ENCODE results near the gene DZANK1.
"Not testable (repeated sequence)": the region's sequence is repeated elsewhere in the genome, so short reads cannot be mapped to it uniquely, and the experiment has no call there.

Gene DZANK1

GRCh38 chr20:18431206-18431605 is 35.6 kb downstream of the DZANK1 start:
- DNase-seq = no peak

DNA sequence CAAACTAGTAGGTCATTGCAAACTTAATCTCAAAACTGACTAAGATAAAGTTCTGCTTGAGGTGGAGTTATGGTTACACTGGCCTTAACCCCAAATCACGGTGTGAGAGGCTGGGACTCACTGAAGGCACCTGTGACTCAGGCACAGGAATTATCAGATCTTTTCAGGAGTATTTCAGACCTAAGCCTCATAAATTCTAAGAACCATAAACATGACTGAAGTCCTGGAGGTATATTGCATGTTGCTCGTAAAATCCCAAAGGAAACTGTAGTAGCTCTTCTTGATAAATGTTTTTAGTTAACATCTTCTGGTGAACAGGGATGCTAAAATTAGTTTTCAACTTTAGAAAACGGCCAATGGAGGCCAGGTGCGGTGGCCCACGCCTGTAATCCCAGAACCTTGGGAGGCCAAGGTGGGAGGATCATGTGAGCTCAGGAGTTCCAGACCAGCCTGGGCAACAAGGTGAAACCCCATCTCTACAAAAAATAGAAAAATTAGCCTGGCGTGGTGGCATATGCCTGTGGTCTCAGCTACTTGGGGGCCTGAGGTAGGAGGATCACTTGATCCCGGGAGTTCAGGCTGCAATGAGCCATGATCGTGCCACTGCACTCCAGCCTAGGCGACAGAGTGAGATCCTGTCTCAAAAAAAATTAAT is 36.5 kb downstream of the DZANK1 start:
- no peak for DNase-seq

DNA sequence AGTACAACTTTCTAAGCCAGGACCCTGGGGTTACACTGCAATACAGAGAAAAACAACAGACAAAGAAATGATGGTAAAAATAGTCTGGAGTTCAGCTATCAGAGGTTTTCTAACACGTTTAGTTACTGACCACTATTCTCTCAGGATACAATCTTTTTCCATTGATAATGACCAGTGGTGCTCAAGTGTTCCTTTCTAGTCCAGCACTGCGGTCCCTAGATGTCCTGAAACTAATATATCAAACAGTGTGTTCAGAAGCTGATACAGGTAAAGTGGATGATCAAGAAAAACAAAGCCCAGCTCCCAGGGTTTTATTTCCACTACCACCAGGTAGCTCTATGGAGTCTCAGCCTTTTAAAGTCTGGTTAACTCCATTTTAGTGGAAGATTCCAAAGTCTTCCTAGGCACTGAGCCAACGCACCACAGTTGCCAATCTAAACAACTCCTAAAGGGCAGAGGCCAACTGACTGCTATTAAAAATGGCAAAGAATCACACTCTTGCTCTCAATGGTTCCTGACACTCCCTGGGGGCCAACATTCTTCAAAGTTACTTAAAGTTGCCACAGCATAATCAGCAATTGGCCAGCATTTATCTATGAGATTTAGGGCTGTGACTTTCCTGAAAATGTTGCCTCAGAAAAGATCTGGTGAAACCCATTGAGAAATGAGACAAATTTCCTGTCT is 38.2 kb downstream of the DZANK1 start:
- no peak for DNase-seq

DNA sequence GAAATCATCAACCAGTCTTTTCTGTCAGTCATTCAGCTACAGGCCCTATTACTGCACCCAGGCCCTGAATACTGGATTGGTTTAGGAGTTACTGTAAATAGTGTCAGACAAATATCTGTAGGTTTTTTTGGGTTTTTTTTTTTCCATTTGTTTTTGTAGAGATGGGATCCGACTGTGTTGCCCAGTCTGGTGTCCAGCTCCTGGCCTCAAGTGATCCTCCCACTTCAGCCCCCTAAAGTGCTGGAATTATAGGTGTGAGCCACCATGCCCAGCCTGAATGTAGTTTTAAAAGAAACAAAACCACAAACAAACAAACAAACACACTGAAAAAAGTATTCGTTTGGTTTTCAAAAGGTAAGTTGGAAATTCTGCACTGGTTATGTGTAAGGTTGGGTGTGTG is 39.6 kb downstream of the DZANK1 start:
- no peak for DNase-seq

DNA sequence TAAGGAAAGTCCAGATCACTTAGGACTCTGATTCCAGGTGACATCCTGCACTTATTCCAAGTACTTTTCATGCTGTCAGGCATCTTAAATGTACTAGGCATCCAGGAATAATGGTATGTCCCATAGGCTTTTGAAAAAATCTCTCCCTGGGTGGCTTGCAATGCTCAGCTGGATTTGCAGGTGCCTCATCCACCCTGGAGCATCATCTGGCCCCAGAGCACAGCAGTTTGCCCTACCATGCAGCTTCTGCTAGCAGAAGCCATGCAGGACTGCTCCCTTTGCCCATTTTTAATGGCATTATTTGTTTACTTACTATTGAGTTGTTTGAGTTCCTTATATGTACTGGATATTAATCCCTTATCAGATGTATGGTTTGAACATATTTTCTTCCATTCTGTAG is 45.2 kb downstream of the DZANK1 start:
- no peak for DNase-seq

- no peak for DNase-seq
These were observed 50.3 kb downstream of the DZANK1 start for GRCh38 chr20:18416486-18416885.

GRCh38 chr20:18414140-18414539 is 52.7 kb downstream of the DZANK1 start:
- DNase-seq = no peak

- no peak for DNase-seq
These were observed 54.5 kb downstream of the DZANK1 start for GRCh38 chr20:18412221-18412901.

DNA sequence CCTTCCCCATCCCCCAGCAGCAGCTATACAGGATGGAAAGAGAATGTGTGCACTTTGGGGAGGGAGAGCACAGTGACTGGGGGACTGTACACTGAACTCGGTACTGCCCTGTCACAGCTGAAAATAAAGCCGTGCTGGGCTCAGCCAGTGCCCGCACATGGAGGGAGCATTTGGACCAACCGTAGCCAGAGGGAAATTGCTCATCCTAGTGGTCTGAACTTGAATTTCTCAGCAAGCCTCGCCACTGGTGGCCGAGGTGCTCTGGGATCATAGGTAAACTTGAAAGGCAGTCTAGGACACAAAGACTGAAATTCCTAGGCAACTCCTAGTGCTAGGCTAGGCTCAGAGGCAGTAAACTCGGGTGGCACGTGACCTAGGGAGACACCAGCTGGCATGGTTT is 61.0 kb downstream of the DZANK1 start:
- DNase-seq = no peak

DNA sequence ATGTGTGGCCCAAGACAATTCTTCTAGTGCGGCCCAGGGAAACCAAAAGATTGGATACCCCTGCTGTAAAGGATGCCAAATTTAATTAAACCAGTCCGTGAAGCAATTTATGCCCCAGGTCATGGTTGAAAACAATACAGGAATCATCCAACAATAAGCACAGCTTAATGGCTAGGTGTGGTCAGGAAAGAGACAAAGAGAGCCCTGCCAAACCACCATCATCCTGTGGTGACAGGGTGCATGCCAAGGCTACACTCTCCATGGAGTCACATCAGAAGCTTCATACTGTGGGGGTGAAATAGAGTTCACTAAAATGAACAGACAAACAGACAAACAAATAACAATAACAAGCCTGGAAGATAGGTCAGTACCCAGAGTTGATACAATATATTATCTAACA is 62.7 kb downstream of the DZANK1 start:
- DNase-seq = no peak

DNA sequence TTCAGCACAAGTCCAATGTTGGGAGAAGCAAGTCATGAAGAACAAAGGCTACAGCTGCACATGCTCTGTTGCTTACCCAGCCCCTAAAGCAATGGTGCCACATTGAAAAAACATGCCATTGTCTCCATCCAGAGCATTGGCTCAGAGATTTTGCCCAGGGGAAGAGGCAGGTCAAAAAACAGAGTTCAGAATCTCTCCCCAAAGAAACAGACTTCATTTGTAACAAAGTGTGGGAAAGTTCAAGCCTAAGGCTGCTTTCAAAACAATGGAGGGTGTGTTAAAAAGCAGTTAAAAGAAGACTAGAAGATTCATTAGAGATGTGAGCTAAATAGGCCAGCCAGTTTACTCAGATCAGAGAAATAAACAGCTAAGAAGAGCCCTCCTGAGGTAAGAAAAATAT is 63.6 kb downstream of the DZANK1 start:
- DNase-seq = no peak

GRCh38 chr20:18401305-18401704 is 65.5 kb downstream of the DZANK1 start:
- DNase-seq = no peak

GRCh38 chr20:18400460-18400859 is 66.4 kb downstream of the DZANK1 start:
- DNase-seq = no peak

- not testable (repeated sequence) for DNase-seq
These were observed 68.1 kb downstream of the DZANK1 start for GRCh38 chr20:18398713-18399112.

- DNase-seq = no peak
These were observed 69.8 kb downstream of the DZANK1 start for GRCh38 chr20:18397030-18397429.

GRCh38 chr20:18395544-18395943 is 71.3 kb downstream of the DZANK1 start:
- no peak for DNase-seq

GRCh38 chr20:18394363-18394762 is 72.5 kb downstream of the DZANK1 start:
- DNase-seq = no peak

GRCh38 chr20:18391686-18392085 is 75.1 kb downstream of the DZANK1 start:
- no peak for DNase-seq

DNA sequence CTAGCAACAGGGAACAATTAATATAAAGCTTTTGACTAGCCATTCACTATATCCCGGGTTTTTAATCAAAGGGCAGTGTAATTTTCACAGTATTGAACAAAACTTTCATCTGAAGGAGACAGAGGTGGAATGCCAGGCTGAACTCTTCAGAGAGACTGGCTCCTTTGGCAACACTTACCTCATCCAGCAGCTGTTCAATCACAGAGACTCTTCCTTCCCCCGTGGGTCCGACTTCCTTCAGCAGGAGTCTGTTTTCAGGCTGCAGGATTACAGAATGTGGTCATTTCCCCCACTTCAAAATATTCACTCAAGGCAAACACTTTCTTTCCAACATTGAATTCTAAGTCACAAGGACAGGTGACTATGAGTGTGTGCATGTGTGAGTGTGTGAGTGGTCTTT is 76.6 kb downstream of the DZANK1 start:
- DNase-seq = no peak

GRCh38 chr20:18388860-18389259 is 78.0 kb downstream of the DZANK1 start:
- DNase-seq = no peak

DNA sequence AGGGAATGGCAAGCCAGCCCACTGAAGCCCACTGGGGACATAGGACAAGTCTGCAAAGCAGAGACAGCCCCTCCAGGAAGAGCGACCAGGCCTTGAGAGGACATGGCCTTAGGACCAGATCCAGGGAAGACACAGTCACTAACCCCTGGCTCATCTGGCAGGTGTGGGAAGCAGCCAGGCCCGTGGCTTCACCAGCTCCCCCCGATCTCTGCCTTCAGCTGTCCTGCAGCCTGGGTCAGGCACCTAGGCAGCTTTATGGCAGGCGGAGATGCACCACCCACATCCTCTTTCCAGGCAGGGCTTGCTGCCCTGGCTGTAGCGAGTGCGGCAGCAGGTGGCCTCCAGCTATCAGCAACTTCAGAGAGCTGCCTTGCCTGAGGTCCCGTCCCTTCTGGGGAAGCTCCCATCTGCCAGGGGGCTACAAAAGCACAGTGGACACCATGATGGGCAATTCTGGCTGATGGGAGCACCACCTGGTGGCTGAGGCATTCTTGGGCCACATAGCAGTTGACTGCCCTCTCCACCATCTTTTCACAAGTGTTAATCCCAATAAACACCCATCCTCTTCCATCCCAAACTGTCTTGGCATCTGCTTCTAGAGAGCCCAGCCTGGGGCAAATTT is 85.8 kb downstream of the DZANK1 start:
- no peak for DNase-seq

DNA sequence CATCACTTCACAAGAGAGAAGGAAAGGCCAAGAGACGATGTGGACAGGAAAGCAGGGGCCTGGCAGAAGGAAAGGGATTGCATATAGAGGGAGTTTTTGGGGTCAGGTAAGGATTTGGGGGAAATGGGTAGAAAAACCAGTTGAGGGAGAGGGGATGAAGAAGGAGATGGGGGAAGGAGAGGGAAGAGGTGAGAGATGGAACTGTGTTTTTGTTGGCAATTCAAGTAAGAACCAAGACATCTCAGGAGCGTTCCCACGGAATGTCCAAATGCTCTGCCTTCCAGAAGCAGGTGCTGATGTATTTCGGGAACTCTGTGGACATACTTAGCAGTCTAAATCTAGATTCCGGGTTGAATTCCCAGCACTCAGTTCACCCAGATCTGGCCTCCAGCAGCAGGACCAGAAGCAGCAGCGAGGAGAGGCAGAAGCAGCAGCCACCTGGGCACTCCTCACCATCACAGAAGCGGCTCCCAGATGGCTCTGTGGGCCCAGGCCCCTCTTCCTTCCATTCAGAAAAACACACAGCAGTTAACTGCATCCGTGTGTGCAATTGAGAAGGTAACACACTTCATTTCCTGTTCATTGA is 88.8 kb downstream of the DZANK1 start:
- DNase-seq = no peak

GRCh38 chr20:18375551-18375950 is 91.3 kb downstream of the DZANK1 start:
- not testable (repeated sequence) for DNase-seq
